ENCODE data around the gene RPP25.
A peak's percentile ranks its signal among the peaks of the same experiment; 100 is the strongest.

The RPP25 gene, protein sequence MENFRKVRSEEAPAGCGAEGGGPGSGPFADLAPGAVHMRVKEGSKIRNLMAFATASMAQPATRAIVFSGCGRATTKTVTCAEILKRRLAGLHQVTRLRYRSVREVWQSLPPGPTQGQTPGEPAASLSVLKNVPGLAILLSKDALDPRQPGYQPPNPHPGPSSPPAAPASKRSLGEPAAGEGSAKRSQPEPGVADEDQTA

DNA sequence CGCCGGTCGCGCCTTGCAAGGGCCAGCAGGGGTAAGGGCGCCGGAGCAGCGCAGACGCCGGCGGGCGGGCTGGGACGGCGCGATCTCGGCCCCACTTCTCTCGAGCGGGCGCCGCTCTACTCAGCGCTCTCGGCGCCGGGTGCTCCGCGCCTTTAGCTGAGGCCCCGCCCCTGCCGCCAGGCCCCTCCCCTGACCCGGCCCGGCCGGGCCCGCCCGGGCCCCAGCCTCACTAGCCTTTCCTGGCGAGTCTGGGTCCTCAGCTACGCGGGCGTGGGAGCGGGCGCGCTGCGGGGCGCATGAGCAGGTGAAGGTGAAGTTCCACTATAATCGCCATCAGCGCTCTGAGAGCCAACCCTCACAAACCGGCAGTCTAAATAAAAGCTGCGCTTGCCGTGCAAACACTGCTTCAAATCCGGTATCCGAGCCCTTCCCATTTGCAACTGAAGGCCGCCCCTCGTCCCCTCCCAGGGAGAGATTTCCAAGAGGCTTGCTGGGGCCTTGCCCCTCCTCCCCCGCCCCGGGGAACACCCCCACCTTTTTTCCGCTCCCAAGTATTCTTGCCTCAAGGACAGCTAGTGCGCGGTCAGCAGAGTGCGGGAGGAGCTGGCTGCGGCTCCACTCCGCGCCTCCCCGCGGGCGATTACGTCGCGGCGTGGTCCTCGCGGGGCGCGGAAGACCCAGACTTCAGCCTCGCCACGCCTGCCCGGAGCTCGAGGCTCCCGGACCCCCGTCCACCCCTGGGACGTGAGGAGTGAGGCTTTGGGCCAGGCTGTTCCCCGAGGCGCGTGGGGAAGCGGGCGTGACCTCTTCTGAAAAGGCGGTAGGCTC, at the start of gene RPP25:
RPP25 (minus strand) TSS at position 125 of the 828 bp plus-strand sequence. CDS start 189 bp downstream, outside the sequence.
- peak; percentile 63 to 79 for DNase-seq

DNA sequence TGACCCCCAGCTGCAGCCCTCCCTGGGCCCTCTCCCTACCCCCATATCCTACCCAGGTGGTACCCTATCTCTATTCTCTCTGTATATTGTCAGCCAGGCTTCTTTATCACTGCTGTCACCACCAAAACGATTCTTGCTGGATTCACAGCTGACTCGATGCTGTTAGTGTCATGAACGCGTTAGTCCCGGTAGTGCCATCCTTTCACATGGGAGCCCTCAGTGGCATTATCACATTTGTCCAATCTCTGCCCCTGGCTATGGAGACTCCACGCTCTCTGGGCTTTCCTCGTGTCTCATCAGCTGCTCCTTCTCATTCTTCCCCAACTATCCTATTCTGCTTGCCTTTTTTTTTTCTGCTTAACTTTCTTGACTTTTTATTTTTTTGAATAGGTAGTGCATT, 45.8 kb upstream of the RPP25 start:
- no peak for DNase-seq

DNA sequence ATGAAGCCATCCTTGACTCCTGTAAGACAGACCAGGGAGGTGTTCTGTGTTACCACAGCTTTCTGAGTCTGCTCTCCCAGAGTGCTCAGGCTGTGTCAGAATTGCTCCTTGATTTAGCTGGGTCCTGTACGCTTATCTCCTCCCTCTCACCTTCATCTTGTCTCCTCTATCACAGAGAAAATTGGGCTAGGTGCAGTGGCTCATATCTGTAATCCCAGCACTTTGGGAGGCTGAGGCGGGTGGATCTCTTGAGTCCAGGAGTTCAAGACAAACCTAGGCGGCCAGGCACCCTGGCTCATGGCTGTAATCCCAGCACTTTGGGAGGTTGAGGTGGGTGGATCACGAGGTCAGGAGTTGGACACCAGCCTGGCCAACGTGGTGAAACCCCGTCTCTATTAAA, 44.7 kb upstream of the RPP25 start:
- no peak for DNase-seq

DNA sequence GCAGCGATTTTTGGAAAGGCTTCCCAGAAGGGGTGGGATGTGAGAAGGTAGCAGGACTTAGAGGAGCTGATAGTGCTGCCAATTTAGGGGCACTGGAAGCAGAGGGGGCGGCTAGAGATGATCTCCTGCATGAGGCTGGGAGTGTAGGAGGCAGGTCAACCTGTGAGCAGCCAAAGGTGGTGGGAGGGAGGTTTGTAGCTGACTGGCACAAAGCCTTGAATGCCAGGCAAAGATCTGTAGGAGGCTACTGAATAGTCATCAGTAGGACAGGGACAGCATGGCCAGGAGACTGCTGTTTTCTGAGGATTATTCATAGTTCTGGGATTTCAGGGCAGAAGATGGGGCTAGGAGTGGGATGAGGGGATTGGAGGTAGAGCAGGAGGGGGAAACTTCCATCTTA, 41.0 kb upstream of the RPP25 start:
- DNase-seq = no peak

DNA sequence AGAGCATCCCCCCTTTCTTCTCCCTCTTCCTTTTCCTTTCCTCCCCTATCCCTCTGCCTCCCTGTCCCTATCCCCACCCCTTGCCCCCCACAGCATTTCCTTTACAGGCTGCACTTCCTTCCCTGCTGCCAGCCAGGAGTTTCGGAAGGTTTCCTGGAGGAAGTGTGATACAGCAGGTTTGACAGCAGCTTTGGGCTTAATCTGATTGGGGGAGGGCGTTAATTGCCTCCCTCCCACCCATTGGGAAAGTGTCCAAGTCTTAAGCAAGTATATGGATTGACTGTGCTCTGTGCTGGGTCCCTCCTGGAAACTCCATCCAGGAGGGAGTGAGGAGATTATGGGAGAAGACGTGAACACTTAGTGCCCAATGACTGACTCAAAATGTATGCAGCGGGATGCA, 40.6 kb upstream of the RPP25 start:
- DNase-seq = no peak

DNA sequence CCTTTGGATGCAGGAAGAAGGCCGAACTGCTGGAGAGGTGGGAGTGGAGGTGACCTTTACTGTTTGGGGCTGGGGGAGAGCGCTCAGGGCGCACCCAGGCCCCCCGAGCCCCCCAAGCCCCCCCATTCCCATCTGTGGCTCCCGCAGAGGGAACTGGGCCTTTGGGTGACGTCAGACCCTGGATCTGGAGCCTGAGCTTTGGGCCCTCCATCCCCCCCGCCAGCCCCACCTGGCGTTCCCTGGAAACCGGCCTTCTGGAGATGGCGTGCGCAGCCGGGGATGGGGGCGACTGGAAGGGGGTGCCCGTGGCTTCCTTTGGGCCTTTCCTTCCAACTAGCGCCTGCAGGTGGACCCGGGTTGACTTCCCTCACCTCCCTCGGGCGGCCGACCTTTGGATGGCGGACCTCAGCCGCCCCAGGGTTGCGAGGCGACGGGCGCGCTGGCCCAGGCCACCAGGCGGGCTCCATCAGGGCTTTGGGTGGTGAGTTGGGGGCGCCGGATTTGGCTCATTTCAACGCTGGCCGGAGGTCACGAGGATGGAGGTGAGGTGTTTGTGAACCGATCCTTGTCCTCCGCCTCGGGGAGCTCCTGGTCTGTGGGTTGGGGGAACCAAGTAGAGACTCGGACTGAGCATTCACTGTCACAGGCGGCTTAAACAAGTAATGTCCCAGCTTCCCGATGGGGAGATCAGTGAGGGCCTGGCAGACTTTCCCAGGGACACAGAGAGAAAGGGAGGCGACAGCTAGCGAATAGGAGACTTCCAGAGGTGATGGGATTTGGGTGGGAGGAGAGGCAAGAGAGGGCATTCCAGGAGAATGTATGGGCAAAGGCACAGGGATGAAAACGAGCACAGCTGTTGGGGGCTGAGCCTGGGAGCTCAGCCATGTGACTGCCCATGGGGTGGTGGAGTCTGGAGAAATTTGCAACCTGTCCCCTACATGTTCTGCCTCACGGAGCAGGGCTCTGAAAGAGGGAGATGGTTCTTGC, 39.5 kb upstream of the RPP25 start:
- no peak for DNase-seq

DNA sequence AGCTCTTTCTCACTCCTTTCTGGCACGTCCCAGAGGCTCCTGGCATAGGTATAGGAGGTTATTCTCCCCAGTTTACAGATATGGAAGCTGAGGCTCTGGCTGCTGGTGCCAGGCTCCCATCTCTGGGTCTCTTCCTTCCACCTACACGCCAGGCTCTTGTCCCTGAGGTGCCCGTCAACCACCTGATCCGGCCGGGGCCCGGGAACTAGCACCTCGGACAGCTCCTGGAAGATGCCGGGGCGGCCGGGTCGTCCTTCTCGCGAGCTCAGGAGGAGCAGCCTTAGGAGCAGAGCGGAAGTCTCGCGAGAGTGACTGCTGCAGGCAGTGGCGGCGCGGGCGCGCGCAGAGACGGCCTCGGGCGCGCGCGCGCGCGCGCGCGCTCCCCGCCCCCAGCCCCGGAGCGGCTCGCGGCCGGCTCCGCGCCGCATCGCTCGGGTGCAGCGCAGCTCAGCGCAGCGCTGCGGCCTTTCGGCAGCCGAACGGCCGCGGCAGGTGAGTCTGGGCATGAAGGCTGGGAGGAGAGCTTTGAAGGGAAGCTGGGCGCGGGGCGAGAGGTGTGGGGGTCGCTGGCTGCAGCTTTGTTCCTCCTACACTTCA, 38.7 kb upstream of the RPP25 start, which contains the start of gene SCAMP5:
SCAMP5 (plus strand) TSS at position 382 of the 597 bp plus-strand sequence. CDS start 16,277 bp downstream, outside the sequence.
- peak; percentile 83 to 85 for DNase-seq

DNA sequence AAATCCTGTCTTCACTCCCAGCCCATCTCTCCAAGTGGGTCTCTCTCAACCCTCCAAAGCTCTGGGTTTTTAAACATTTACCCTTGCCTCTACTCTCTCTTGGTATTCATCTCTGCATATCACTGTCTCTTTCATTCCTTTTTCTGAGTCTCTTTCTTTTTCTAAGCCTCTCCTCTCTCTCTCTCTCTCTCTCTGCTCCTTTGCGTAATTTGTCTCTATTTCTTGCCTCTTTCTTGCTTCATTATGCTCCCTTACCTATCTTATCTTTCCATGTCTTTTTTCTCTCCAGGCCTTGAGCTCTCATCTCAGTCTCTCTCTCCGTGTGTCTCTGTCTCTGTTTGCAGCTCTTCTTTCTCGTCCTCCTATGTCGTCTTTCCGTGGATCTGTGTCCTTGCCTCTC, 38.1 kb upstream of the RPP25 start:
- no peak for DNase-seq

DNA sequence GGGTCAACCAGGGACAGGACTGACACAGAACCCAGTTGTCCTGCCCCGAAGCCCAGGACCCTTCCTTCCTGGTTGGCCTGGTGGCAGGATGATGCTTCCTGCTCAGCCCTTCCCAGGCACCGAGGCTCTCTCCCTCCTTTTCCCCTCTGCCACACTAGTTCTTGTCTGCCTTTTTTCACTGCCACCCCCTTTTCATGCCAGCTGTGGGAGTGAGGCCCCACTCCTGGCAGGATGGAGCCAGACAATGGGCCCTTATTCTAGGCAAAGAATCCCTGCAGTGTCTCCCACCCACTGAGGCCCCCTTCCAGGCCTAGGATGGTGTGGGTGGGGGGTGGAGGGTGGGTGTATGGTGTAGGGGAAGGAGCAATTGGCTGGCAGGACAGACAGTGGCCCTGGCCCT, 37.7 kb upstream of the RPP25 start:
- no peak for DNase-seq

DNA sequence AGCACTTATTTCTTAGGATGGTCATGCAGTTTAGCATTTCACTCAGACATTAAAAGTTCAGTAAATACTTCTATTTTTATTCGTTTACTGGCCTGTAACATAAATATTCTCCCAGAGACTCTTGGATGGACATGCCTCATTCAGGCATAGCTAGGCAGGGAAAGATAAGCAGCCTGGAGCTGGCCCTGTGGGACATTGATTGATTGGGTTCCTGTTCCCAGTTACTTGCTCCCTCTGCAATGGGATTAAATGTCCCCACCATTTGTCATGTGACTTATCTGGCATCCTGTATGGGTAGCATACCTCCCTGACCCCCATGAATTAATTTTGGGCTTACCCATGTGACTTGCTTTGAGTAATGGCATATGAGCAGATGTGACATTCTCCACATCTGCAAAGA, 36.0 kb upstream of the RPP25 start:
- DNase-seq = no peak

DNA sequence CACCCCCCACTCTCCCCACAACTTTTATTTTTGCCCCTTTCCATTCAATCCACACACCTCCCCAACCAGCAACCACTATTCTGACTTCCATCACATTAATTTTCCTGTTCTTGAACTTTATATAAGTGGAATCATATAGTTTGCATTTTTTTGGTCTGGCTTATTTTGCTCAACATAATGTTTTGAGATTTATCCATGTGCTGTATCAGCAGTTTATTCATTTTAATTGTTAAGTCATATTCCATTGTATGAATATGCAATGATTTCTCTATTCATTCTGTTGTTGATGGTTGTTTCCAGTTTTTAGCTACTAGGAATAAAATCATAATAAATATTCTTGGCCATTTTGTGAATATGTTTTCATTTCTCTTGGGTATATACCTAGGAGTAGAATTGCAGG, 33.0 kb upstream of the RPP25 start:
- DNase-seq = no peak

DNA sequence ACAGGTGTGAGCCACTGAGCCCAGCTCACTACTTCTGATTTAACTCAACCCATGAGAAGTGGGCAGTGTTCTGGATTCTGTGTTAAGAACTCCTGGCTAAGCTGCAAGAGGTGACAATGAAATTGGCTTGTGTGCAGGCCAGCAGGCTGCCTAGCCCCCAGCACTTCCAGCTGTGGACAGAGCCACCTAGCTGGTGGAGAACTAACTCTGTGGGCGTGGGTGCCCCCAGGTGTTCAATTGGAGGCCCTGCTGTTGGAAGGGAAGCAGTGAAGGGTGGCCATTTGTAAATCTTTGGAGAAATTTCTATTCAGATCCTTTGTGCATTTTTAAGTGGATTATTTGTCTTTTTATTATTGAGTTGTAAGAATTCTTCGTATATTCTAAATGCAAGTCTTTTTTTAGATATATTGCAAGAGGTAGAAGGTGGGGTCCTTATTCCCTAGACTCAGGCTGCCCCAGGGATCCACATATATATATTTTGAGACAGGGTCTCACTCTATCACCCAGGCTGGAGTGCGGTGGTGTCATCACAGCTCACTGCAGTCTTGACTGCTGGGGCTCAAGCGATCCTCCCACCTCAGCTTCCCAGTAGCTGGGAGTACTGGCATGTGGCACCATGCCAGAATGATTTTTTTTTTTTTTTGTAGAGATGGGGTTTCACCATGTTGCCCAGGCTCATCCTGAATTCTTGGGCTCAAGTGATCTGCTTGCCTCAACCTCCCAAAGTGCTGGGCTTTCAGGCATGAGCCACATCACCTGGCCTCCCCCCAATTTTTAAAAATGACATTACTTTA, 31.6 kb upstream of the RPP25 start:
- DNase-seq = peak in 1 of 2 experiments; percentile 22

DNA sequence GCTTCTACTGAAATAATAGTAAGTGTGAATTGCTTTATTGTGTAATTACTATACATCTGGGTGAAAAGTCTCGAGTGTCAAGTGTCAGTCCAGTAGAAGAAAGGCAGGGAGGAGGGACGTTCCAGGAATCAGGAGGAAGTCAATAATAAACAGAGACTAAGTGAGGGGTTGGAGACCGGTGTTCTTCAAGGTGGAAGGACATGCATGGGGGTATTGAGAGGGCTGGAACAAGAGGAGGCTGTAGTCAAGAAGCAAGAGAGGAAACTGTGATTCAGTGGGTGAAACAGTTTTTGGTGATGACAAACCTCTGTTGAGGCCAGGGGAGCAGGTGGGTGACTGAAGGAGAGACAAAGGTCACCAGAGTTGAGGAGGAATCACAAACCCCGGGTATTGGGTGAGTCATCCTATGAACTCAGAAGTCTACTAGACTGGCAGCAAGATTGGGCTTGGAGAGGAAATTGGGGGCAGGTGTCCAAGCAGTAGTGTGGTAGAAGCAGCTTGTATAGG, 27.2 kb upstream of the RPP25 start:
- no peak for DNase-seq

DNA sequence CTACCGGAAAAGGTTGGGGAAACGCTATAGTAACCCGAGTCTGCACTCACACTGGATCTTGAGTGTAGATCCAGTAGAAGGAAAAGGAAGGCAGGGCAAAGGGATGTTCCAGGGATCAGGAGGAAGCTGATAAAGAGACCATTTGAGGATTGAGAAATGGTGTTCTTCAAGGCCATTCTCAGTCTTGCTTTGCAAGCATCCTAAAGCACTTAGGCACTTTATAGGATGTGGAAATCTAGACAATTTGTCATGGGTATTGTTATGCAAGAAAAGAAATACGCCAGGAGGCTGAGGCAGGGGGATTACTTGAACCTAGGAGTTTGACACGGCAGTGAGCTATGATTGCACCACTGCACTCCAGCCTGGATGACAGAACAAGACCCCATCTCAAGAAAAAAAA, 25.6 kb upstream of the RPP25 start:
- DNase-seq = no peak

DNA sequence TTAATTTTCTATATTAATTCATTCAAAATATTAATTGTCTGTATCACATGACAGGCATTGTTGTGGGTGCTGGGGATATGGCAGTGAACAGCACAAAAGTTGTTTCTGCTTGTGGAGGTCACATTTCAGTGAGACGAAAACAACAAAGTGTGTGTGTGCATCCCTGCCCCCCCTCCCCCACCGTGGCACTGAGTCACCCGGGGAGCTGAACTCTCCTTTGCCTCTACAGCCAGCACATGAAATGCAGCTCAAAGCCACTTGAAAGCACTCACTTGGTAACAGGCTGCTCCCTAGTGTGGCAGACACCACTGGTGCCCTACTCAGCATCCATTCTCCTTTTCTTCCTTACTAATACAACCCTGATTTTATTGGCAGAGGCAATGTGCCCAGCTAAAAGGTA, 21.9 kb upstream of the RPP25 start:
- no peak for DNase-seq

DNA sequence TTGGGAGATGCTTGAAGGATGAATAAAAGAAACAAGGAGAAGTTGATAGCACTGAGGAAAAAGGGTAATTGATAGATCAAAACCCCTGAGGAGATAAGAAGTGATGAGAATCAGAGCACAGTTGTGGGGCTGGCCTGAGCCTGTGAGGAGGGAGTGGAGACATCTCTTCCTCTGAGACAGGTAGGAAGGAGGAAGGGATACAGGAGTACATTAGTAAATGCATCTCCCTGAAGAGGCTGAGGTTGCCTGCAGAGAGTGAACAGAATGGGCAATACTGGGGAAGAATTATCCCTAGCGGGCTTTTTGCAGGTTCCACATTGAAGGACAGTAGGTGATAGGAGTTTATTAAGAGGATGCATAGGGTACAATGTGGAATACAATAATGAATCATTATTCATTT, 21.5 kb upstream of the RPP25 start:
- no peak for DNase-seq

DNA sequence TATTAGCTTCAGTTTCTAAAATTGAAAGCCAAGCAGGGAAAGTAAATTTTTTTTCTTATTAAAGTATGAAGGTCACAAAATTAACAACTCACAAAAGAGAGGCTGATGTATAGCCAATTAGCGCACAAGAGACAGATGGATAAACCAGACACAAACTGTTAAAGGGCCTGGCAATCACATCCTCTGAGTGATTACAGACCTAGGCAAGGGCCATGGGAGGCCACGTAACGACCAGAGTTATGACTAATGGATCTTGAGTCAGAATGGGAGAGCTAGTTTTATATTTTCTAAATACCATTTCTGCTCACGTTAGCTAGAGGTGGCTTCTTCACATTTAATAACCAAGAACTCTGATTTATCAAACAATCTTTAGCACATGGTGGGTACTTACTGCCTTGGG, 21.0 kb upstream of the RPP25 start:
- DNase-seq = no peak

DNA sequence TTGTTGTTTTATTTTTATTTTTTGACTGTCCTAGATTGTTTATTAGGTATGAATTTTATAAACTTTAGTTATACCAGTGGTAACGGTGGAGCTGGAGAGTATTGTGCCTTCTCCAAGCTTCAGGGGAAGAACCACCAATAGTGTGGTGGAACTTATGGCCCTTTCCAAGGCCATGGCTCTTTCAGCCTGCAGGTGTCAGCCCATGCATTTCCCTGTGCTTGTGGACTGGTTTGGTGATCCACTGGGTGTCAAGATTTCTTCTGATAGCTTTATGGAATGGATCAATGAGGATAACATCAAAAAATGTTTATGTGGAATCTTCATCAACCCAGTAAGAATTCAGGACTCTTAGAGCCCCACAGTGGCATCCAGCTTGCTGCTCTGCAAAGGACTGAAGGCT, 19.6 kb upstream of the RPP25 start:
- no peak for DNase-seq

DNA sequence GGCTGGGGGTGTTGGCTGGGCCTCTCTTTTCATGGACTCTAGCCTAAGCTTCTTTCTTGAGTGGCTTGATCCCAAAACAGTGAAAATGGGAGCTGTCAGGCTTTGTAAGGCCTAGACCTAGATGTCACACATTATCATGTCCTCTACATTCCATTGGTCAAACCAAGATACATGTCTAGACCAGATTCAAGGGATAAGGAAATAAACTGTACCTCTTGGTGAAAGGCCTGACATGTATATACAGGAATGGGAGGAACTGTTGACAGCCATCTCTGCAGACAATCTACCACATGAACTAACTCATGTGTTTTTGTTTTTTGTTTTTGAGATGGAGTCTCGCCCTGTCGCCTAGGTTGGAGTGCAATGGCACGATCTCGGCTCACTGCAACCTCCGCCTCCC, 11.1 kb upstream of the RPP25 start:
- DNase-seq = no peak

DNA sequence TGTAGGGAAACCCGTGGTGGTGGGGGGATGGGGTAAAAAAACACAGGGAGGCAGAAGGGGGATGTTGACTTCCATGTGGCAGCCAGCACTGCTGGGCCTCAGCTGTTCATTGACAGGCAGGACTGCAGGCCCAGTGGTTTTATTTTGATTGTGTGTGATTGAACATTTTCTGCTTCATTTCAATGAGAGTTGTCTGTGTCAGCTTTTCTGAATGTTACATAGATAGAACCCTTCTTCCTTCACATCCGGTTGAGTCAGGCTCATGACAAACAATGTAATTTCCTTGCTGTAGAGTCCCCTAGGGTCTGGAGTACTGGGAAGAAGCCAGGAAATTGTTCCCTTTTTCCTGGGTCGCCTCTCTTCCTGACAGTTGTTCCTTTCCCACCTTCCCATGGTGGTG, 8.2 kb upstream of the RPP25 start:
- DNase-seq = no peak

DNA sequence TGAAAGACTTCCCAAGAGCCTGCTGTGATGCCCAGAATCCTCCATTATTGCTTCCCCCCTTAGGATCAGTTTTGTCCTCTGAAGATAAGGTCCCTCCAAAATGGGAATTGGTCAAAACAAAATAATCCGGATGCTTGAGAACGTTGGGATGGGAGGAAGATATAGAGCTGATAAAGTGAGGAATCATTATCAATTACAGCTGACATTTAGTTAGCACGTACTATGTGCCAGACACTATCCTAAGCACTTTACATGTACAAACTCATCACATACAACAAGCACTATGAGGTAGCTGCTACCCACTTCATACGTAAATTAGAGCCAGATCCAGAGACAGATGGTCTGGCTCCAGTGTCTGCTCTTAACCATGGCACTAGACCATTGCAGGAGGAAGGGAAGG, 6.6 kb upstream of the RPP25 start:
- DNase-seq = no peak

DNA sequence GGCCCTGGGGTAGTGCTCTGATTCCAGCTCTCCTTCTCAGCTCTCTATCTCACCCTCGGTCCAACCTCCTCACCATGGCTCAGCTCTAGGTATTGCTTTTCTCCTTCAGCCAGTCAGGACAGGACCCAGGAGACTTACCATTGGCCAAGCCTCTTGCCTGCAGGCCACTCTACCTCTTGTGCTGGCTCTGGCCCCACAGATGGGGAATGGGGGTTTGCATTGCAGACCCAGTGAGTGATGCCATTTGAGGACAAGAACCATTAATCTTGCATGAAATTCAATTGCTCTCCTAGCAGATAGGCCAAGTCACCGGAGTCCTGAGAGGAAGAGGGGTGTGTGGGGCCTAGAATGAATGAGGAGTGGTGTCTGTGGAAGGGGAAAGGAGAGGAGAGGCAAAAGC, 6.1 kb upstream of the RPP25 start:
- DNase-seq = no peak

Measured in NCI-H1930 (cell line).